Neural progenitor cell (in vitro differentiated cells): ENCODE measurements around the gene RCC2.

Experiments used
- EZH2phosphoT487 ChIP-seq: fragments of 200-600 bp; sonication (generic); IDR thresholded peaks from 2 replicates; pipeline ENCODE4 v1.6.1; 2017; ENCODE audit warnings: antibody characterized with exemption
- TF ChIP-seq, protein P1 (sequence below): fragments of 200-600 bp; sonication (generic); IDR thresholded peaks from 2 replicates; pipeline ENCODE4 v1.5.1; 2017; ENCODE audit warnings: antibody characterized with exemption, mild to moderate bottlenecking

DNA sequence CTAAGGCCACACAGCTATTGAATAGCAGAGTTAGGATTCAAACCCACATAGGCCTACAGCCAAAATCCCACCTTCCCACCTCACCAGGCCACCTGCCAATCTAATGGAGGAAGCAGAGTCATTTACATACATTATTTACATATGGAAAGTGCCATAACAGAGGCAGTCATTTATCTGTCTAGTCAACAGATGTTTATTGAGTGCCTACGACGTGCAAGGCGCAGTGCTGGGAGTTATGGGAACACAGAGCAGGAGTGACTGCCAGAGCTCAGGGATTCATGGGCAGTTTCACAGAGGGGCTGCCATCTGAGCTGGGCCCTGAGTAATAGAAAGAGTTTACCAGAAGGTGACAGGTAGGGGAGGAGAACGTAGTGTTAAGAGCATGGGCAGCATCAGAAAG is 77.8 kb downstream of the RCC2 start:
- TF ChIP-seq, protein P1, sequence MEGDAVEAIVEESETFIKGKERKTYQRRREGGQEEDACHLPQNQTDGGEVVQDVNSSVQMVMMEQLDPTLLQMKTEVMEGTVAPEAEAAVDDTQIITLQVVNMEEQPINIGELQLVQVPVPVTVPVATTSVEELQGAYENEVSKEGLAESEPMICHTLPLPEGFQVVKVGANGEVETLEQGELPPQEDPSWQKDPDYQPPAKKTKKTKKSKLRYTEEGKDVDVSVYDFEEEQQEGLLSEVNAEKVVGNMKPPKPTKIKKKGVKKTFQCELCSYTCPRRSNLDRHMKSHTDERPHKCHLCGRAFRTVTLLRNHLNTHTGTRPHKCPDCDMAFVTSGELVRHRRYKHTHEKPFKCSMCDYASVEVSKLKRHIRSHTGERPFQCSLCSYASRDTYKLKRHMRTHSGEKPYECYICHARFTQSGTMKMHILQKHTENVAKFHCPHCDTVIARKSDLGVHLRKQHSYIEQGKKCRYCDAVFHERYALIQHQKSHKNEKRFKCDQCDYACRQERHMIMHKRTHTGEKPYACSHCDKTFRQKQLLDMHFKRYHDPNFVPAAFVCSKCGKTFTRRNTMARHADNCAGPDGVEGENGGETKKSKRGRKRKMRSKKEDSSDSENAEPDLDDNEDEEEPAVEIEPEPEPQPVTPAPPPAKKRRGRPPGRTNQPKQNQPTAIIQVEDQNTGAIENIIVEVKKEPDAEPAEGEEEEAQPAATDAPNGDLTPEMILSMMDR: no peak
- TF ChIP-seq EZH2phosphoT487: no peak
